LNCaP clone FGC (cell line): ENCODE results near the gene WNT11.

Source experiments
- DNase-seq: peaks from one replicate; pipeline ENCODE4 v3.0.0-alpha.2; 2011; ENCODE audit warnings: low read depth
- H3K4me3 ChIP-seq: 2 replicates; pipeline ENCODE4 v1.5.1; 2011; ENCODE audit warnings: mild to moderate bottlenecking, low read depth, low read length, control low read depth
- CTCF ChIP-seq: IDR thresholded peaks from 2 replicates; pipeline ENCODE4 v1.5.1; 2012; ENCODE audit warnings: mild to moderate bottlenecking; ENCODE audit not compliant: control insufficient read depth, insufficient read depth; ENCODE audit errors: extremely low read depth

The WNT11 gene

DNA sequence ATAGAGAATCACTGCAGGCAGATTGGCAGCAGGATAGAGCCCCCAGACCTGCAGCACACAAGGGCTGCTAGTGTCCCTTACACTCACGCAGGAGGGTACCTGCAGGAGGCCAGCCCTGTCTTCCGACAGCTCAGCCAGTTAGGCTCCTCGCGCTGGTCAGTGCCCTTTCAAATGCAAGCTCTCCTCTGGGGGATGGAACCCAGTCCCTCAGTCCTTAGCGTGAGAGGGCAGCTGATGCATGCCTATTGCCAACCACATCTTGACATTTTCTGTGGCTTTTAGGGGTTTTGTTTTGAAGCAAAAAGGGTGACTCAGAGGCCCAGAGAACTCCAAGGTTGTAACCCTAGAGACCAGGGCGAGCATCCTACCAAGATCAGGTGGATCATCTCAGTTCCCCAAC is 40.0 kb downstream of the WNT11 start:
- no peak overlapping the region for H3K4me3 ChIP-seq
- TF ChIP-seq CTCF, result no peak

DNA sequence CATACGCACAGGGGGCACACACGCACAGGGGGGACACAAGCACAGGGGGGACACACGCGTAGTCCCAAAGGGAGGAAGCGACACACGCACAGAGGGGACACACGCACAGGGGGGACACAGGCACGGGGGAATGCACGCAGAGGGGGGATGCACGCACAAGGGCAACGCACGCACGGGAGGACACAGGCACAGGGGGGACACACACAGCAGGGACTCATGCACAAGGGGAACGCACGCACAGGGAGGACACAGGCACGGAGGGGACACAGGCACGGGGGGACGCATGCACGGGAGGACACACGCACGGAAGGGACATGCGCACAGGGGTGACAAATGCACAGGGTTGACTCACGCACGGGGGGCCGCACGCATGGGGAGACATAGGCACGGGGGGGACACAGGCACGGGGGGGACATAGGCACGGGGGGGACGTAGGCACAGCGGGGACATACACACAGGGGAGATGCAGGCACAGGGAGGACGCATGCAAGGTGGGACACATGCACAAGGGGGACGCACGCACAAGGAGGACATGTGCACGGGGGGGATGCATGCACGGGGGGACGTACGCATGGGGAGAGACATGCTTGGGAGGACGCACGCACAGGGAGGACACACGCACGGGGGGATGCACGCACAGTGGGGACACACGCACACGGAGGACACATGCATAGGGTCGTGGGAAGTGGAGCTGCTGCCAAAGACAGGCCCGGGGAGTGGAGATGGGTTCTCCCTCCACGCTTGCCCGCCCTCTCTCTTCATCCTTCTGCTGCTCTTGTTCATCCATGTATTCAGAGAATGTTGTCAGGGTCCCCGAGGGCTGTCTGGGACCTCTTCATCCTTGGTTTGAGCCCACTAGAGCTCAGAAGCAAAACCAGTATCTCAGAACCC is 41.2 kb downstream of the WNT11 start:
- no peak for TF ChIP-seq CTCF
- DNase-seq, result no peak
- H3K4me3 ChIP-seq, result no peak overlapping the region

More for the DNA sequence above, 40.0 kb downstream of the WNT11 start:
- DNase-seq, result no peak

GRCh38 chr11:76164081-76164480 is 42.2 kb downstream of the WNT11 start:
- TF ChIP-seq CTCF, result no peak
- DNase-seq, result no peak
- H3K4me3 ChIP-seq, result no peak overlapping the region

- no peak overlapping the region for H3K4me3 ChIP-seq
- DNase-seq, result no peak
- TF ChIP-seq CTCF, result no peak
Observed at GRCh38 chr11:76163289-76163880, 42.9 kb downstream of the WNT11 start.

DNA sequence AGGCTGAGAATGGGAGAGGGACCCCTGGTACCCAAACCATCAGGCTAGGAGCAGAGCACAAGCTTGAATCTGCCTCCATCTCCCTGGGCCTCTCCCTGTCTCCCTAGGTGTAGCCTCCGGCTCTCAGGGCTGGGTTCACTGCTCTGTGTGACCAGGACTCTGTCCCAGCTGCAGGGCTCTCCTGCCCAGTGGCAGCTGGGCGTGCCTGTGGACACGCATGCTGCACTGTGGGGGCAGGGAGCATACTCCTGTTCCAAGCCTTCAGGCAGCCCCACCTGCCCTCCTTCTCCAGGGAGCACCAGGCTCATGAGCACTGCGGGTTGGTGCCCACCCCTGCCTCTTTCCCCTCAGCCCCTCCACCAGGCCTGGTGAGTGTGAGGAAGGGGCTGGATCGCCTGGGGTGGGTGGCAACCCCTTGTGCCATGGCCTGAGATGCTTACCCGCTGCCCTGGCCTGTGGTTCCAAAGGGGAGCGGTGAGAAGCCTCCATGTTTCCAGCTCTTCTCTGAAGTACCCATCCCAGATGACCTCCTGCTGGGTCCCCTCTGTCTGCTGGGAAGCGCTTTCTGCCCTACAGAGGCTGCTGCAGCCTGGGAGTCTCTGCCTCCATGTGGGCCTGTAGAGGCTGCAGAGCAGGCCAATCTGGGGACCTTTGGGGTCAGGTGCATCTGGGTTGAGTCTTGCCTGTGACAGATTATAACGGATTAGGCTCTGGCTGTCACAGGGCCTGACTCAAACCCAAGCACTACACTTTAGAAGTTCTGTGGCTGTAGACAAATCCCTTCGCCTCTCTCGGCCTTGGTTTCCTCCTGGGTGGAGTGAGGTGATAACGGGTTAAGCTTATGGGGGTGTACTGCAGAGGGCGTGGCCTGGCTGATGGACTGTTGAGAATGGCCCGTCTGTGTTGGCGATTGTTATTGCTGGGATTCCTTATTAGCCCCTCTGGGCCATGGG is 43.7 kb downstream of the WNT11 start:
- no peak for TF ChIP-seq CTCF
- no peak overlapping the region for H3K4me3 ChIP-seq
- DNase-seq, result no peak

GRCh38 chr11:76161261-76161961 is 44.9 kb downstream of the WNT11 start:
- DNase-seq, result no peak
- TF ChIP-seq CTCF, result no peak
- H3K4me3 ChIP-seq, result no peak overlapping the region
